ENCODE measurements around the gene SLC39A5.
"Not testable (repeated sequence)": the region's sequence is repeated elsewhere in the genome, so short reads cannot be mapped to it uniquely, and the experiment has no call there.

SLC39A5 gene

GRCh38 chr12:56248711-56249110, 18.9 kb downstream of the SLC39A5 start:
- DNase-seq: no peak

GRCh38 chr12:56252649-56253048, 22.8 kb downstream of the SLC39A5 start:
- DNase-seq: no peak

- no peak for DNase-seq
Observed at GRCh38 chr12:56253091-56253490, 23.2 kb downstream of the SLC39A5 start.

- DNase-seq: no peak
Observed at GRCh38 chr12:56255671-56256070, 25.8 kb downstream of the SLC39A5 start.

- peak in 1 of 2 experiments; percentile 28 for DNase-seq
Observed at GRCh38 chr12:56256326-56256960, 26.6 kb downstream of the SLC39A5 start.

- DNase-seq: no peak
Observed at GRCh38 chr12:56257071-56257470, 27.2 kb downstream of the SLC39A5 start.

- DNase-seq: no peak
Observed at GRCh38 chr12:56257491-56258067, 27.7 kb downstream of the SLC39A5 start.

GRCh38 chr12:56258068-56258819, 28.4 kb downstream of the SLC39A5 start, which contains the start of gene ANKRD52:
TSS of gene ANKRD52 (minus strand) at chr12:56258384. CDS start at chr12:56258269, 115 bp downstream.
- DNase-seq: peak; percentile 47 to 70

GRCh38 chr12:56258820-56259183, 29.0 kb downstream of the SLC39A5 start:
- no peak for DNase-seq

GRCh38 chr12:56260380-56260779, 30.5 kb downstream of the SLC39A5 start:
- no peak for DNase-seq

GRCh38 chr12:56260921-56261320, 31.1 kb downstream of the SLC39A5 start:
- DNase-seq: no peak

- DNase-seq: no peak
Observed at GRCh38 chr12:56261503-56262232, 31.8 kb downstream of the SLC39A5 start.

GRCh38 chr12:56262955-56263354, 33.1 kb downstream of the SLC39A5 start:
- not testable (repeated sequence) for DNase-seq

GRCh38 chr12:56266068-56266692, 36.3 kb downstream of the SLC39A5 start:
- not testable (repeated sequence) for DNase-seq

GRCh38 chr12:56266693-56267442, 37.0 kb downstream of the SLC39A5 start, which contains the start of gene COQ10A:
TSS of gene COQ10A (plus strand) at chr12:56266942. CDS start at chr12:56267119, 177 bp downstream.
- DNase-seq: peak; percentile 72 to 87

GRCh38 chr12:56267443-56268071, 37.7 kb downstream of the SLC39A5 start:
- peak in 1 of 2 experiments; percentile 51 for DNase-seq

- DNase-seq: no peak
Observed at GRCh38 chr12:56271031-56271430, 41.2 kb downstream of the SLC39A5 start.

GRCh38 chr12:56272468-56272867, 42.6 kb downstream of the SLC39A5 start:
- not testable (repeated sequence) for DNase-seq

GRCh38 chr12:56274299-56274698, 44.4 kb downstream of the SLC39A5 start:
- DNase-seq: no peak

- DNase-seq: no peak
Observed at GRCh38 chr12:56278905-56279304, 49.1 kb downstream of the SLC39A5 start.

- no peak for DNase-seq
Observed at GRCh38 chr12:56280849-56281248, 51.0 kb downstream of the SLC39A5 start.
